Hindlimb muscle (tissue), 1 donor: ENCODE data around the gene PNPLA2. TPM values are rescaled to one million over a fixed set of nuclear protein-coding genes. Genes with fewer than 3 reads are reported as not detected.

Experiments
- DNase-seq: peaks from one replicate; pipeline ENCODE4 v3.0.0-alpha.2; 2013
- polyA plus RNA-seq: library from polyadenylated mRNA; unstranded; fragments of 120-200 nt; gene quantifications from one replicate; pipeline ENCODE4 v1.2.1, GENCODE V29; 2013; ENCODE audit not compliant: insufficient read length

PNPLA2 gene
- polyA plus RNA-seq, 1 donor, result 47.9 TPM

GRCh38 chr11:799641-800316, 18.9 kb upstream of the PNPLA2 start:
- no peak for DNase-seq

- DNase-seq, result no peak
These were observed 18.2 kb upstream of the PNPLA2 start for GRCh38 chr11:800473-800872.

GRCh38 chr11:801097-801780, 17.5 kb upstream of the PNPLA2 start:
- no peak for DNase-seq

- DNase-seq, result no peak
These were observed 16.6 kb upstream of the PNPLA2 start for GRCh38 chr11:802018-802617.

GRCh38 chr11:802693-803466, 15.8 kb upstream of the PNPLA2 start:
- no peak for DNase-seq

DNA sequence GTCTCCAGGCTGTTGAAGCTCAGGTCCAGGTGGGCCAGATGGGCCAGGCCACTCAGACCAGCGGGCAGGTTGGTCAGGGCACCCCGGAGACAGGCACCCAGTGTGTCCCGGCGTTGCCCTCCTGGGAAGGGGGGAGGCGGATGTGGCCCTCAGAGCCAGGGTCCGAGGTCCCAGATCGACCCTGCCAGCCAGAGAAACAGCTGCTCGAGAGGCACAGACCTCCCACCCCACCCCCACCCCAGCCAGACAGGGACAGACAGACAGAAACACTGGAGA, 15.3 kb upstream of the PNPLA2 start:
- no peak for DNase-seq

- DNase-seq, result no peak
These were observed 14.7 kb upstream of the PNPLA2 start for GRCh38 chr11:803770-804598.

- DNase-seq, result no peak
These were observed 14.1 kb upstream of the PNPLA2 start for GRCh38 chr11:804599-804964.

DNA sequence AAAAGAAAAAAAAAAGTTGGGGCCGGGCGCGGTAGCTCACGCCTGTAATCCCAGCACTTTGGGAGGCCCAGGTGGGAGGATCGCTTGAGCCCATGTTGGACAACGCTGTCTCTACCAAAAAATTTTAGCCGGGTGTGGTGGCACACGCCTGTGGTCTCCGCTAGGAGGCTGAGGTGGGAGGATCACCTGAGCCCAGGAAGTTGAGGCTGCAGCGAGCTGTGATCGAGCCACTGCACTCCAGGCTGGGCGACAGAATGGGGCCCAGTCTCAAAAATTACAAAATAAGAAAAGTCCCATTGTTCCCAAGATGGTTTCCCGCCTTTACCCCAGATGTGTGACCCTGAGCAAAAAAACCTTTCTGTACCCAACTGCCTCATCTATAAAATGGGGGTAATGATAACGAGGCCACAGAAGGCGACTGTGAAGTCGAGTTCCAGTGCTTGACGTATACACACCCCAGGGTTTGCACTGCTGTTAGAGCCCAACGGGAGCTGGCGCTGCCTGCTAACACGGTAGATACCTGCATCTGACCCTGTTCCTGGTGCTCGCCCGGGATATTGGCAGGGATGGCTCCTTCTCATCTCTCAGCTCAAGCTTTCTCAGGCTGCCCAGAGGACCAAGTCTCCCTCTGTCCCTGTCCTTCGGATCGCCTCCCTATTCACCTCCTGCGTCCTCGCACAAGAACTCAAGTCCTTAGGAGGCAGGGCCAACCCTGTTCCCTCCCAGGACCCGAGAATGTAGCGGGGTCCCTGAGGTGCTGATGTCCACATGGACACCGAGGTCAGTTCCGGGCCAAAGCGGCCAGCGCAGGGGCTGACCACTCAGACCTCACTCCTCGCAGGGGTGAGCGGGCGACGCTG, 10.1 kb upstream of the PNPLA2 start:
- no peak for DNase-seq

DNA sequence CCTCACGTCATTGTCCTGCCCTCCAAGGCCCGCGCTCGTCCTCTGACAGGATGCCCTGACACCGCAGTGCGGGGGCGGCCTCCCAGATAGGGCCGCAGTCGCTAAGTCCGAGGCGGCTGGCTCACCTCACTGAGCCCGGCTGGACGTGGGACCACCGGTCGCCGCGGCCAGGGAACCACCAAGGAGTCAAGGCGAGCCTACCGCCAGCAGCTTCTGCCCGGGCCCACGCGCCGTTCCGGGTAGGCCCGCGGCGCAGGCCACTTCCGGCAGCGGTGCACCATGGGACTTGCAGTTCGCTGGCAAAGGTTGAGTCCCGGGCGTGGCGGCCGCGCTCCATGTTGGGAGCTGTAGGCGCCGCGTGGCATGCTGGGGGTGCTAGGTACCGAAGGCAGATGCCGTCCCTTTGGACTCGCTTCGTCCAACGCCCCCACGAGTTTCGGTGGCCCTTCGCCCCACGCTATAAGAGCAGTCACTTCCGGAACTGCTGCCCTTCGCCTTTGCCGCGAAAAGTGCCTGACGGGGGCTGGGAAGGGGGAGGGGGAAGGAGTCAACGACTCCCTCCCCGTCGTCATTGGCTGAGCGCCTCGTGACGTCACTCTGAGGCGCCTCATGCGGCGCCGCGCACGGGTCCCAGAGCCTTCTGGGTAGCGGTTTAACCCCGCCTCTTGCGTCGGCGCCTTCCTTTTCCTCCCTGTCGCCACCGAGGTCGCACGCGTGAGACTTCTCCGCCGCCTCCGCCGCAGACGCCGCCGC, 9.3 kb upstream of the PNPLA2 start, which contains the start of gene RPLP2:
Gene RPLP2, plus strand, starts transcription at position 681 of the 753 bp plus-strand sequence. CDS start 268 bp downstream, outside the sequence.
- peak; percentile 99 for DNase-seq

GRCh38 chr11:810040-810567, 8.6 kb upstream of the PNPLA2 start:
- no peak for DNase-seq

DNA sequence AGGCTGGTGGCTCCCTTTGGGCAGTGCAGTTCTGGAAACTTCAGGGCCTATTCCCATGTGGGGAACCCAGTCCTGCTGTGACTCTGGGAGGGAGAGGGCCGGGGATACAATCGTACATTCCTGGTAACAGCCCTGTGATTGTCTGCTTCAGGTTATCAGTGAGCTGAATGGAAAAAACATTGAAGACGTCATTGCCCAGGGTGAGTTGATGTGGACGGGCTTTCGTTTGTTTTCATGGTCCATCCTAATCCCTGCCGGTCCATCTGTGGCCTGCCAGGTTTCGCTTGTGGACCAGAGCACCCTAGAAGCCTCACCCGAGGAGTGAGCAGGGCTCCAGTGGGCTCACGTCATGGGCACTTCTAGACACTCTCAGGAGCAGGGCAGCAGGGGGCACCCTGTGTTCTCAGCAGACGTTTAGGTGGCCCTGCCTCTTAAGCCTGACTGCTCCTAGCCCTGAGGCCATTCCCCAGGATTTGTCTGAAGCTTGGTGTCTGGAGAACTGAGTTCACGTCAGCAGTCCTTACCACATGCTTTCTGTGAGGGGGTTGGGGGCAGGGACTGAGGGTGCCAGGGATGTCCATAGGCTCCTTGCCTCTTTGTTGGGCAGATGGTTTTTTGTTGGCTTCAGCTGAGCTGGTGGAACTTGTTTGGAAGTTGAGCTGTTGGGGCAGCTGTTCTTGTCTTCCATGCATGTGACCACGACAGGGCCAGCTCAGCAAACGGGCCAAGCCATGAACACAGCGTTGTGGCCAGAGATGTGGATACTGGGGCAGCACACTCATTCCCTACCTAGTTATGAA, 7.1 kb upstream of the PNPLA2 start:
- no peak for DNase-seq

DNA sequence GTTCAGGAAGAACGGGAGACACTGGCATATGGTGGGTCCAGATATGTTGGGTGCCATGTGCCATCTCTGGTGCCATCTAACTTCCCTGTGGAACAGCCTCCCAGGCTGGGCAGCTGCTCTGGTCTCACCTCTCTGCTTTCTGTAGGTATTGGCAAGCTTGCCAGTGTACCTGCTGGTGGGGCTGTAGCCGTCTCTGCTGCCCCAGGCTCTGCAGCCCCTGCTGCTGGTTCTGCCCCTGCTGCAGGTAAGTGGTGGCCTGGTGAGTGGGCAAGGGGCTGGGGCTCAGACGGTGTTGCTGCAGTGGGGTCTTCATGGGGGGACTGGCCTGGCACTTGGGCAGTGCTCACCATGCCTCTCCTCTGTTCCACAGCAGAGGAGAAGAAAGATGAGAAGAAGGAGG, 6.3 kb upstream of the PNPLA2 start:
- DNase-seq, result no peak

DNA sequence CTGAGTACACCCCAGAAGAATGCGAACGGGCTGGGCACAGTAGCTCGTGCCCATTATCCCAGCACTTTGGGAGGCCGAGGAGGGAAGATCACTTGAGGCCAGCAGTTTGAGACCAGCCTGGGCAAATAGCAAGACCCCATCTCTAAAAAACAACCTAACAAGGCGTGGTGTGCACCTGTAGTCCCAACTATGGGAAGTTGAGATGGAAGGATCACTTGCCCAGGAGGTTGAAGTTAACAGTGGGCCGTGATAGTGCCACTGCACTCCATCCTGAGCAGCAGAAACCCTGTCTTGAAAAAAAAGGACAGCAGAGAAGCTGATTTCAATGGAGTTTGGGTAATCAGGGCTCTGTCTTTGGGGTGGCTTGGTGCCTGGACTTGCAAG, 5.7 kb upstream of the PNPLA2 start:
- DNase-seq, result no peak

DNA sequence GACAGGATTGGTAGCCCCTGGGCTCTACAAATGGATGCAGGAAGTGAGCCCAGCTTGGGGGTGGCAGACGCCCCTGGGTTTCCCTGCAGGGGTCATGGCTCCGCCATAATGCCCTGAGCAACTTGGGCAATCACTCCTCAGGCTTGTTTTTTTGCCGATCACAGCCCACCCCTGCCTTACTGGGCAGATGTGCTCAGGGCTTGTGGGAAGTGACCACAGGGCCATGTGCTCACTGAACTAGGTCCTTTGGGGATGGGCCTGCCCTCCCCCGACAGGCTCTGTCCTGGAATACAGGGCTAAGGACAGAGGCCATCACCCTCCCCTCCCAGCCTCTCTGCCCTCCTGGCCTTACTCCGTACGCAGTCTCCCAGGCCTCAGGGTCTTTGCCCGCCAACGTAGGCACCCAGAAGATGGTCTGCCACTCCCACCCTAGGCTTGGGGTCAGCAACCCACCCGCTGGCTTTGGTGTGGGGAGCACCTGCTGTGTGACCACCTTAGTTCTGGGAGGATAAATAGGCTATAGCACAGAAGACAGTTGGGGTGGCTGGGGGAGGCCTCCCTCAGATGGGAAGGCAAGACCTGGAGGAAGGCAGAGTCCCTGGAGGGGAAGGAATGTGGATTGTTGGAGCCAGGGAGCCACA, 5.1 kb upstream of the PNPLA2 start:
- no peak for DNase-seq

DNA sequence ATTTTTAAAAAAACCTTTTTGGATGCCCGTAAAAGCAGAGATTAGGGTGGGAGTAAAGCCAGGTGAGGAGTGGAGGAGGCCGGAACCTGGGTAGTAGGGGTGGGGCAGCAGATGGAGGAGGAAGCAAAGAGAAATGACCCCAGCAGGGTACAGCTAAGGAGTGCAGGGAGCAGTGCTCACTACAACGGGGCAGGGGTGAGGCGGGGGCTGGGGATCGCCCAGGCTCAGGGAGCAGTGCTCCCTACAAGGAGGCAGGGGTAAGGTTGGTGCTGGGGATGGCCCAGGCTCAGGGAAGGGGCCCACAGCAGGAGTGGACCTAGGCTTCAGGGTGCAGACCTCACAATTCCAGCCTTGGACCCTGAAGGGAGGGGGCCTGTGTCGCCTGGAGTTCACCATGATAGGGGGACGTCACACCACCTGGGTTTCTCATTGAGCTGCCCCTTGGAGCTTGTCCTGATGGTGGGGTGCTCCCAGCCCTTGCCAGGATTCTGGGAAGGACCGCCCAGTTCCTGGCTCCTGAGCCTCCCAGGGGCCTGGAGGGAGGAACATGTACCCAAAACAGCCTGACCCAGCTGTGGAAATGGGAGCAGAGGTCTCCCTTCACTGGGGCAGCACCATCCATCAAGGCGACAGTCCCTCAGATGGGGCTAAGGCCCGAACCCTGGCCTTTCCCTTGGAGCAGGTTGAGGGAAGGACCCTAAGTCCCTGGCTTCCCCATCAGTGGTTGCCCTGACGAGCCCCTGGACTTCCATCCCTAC, 2.9 kb upstream of the PNPLA2 start:
- DNase-seq, result no peak

- no peak for DNase-seq
These were observed 2.3 kb upstream of the PNPLA2 start for GRCh38 chr11:816433-816779.
